Measurements from ENCODE around the gene FAM163B. TPM values are rescaled to one million over a fixed set of nuclear protein-coding genes. Genes with fewer than 3 reads are reported as not detected.

The FAM163B gene
- total and polyA plus RNA-seq, 2 experiments from 2014 or later = 0.35 to 1.0 TPM

DNA sequence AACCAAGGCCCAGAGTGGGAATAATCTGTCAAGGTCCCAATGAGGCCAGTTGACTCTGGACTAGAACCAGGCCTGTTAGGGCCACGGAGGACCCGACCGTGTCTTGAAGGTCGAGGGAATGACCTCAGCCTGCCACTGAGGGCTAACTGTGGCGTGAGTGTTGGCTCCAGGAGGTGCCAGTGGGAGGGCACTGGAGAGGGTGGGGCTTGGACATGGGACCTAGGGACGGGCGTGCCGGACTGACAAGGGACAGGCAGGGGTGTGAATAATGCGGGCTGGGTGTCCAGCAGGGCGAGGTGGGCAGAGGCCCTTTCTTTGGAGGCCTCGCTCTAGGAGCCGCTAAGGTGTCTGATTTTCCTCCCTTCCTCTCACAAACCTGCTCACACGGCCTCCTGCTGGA, 67.2 kb downstream of the FAM163B start:
- H3K27me3 ChIP-seq = no peaks in the 10 kb centered on the region
- no peak overlapping the region for H2AFZ ChIP-seq
- H3K4me1 ChIP-seq (ENCODE audit: insufficient read depth) = peaks cover 4% of the 10 kb centered on the region
- no peak for DNase-seq (ENCODE audit: low spot score)
- no peaks in the 10 kb centered on the region for H3K9me2 ChIP-seq (replicated peaks; ENCODE audit: insufficient read depth)
- H3K4me3 ChIP-seq = no peak overlapping the region
- H3K27ac ChIP-seq = no peak overlapping the region
- no peaks in the 10 kb centered on the region for H3K9me3 ChIP-seq (ENCODE audit: low read depth)
- H3K36me3 ChIP-seq (replicated peaks; ENCODE audit: insufficient read depth, low read depth) = no peaks in the 10 kb centered on the region
- TF ChIP-seq EZH2phosphoT487 (IDR thresholded peaks at IDR 0.05; ENCODE audit: low read depth, severe bottlenecking, unreplicated experiment) (no peak), EZH2 (IDR thresholded peaks at IDR 0.05; ENCODE audit: borderline replicate concordance) (no peak)
- TF ChIP-seq, protein P1, sequence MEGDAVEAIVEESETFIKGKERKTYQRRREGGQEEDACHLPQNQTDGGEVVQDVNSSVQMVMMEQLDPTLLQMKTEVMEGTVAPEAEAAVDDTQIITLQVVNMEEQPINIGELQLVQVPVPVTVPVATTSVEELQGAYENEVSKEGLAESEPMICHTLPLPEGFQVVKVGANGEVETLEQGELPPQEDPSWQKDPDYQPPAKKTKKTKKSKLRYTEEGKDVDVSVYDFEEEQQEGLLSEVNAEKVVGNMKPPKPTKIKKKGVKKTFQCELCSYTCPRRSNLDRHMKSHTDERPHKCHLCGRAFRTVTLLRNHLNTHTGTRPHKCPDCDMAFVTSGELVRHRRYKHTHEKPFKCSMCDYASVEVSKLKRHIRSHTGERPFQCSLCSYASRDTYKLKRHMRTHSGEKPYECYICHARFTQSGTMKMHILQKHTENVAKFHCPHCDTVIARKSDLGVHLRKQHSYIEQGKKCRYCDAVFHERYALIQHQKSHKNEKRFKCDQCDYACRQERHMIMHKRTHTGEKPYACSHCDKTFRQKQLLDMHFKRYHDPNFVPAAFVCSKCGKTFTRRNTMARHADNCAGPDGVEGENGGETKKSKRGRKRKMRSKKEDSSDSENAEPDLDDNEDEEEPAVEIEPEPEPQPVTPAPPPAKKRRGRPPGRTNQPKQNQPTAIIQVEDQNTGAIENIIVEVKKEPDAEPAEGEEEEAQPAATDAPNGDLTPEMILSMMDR (IDR thresholded peaks at IDR 0.05; ENCODE audit: poor library complexity) = no peak
- WGBS (ENCODE audit: low lambda C conversion rate, missing lambda C conversion rate) = 98% methylated on average over 12 of the region's 13 CpGs
- H3K4me2 ChIP-seq = no peak overlapping the region
- no peaks in the 10 kb centered on the region for H3K79me2 ChIP-seq
- no peaks in the 10 kb centered on the region for H4K20me1 ChIP-seq (ENCODE audit: insufficient read depth, poor library complexity, severe bottlenecking)

DNA sequence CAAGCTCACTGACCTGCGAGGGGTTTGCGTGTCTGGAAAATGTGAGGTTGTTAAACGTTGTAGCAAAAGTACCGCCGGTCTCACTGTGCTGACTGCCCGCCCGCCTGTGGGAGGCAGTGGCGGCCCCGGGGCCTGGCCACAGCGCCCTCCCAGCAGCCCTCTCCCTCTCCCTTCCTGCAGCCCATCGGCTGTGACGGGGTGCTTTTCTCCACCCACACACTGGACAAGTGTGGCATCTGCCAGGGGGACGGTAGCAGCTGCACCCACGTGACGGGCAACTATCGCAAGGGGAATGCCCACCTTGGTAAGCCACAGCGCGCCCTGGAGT, 68.5 kb downstream of the FAM163B start:
- H3K9me3 ChIP-seq (ENCODE audit: low read depth) = no peaks in the 10 kb centered on the region

DNA sequence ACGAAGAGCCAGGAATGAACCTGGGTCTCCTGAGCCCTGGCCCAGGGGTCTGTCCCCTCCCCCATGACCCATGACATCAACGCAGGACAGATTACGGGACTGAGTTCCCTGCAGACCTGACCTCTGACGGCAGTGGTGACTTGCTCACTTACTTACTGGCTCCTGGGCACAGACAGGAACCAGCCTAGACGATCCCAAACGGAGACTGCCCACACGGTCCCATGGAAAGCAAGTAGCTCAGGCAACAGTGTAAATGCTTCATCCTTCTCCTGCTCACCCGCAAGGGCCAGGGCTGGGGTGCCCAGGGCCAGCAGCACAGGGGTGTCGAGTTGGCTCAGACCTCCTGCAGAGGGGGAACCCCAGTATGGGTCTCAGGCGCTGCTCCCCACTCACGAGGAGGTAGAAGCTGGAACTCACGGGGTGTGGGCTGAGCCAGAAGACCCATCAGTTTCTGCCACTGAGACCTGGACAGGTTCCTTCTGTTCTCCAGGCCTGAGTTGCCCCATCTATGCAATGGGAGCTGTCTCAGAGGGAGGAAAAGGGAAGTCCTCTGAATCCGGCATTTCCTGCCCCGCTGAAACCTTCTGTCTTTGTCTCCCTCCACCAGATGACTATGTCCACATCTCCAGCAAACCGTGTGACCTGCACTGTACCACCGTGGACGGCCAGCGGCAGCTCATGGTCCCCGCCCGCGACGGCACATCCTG, 69.0 kb downstream of the FAM163B start:
- no peak overlapping the region for H3K4me3 ChIP-seq
- DNase-seq (ENCODE audit: low spot score) = no peak
- H3K79me2 ChIP-seq = no peaks in the 10 kb centered on the region
- no peaks in the 10 kb centered on the region for H3K36me3 ChIP-seq (replicated peaks; ENCODE audit: insufficient read depth, low read depth)
- no peak overlapping the region for H3K4me2 ChIP-seq
- H3K4me1 ChIP-seq (ENCODE audit: insufficient read depth) = peaks cover 2% of the 10 kb centered on the region
- H2AFZ ChIP-seq = no peak overlapping the region
- TF ChIP-seq, protein P1 (IDR thresholded peaks at IDR 0.05; ENCODE audit: poor library complexity) = no peak
- TF ChIP-seq EZH2 (IDR thresholded peaks at IDR 0.05; ENCODE audit: borderline replicate concordance) (no peak), EZH2phosphoT487 (IDR thresholded peaks at IDR 0.05; ENCODE audit: low read depth, severe bottlenecking, unreplicated experiment) (no peak)
- WGBS (ENCODE audit: low lambda C conversion rate, missing lambda C conversion rate) = 93% methylated on average over 22 of the region's 22 CpGs
- H3K27ac ChIP-seq = no peak overlapping the region
- no peaks in the 10 kb centered on the region for H4K20me1 ChIP-seq (ENCODE audit: insufficient read depth, poor library complexity, severe bottlenecking)
- H3K9me2 ChIP-seq (replicated peaks; ENCODE audit: insufficient read depth) = no peaks in the 10 kb centered on the region
- no peaks in the 10 kb centered on the region for H3K27me3 ChIP-seq
- no peaks in the 10 kb centered on the region for H3K9me3 ChIP-seq (ENCODE audit: low read depth)

More for the DNA sequence above, 68.5 kb downstream of the FAM163B start:
- no peaks in the 10 kb centered on the region for H3K36me3 ChIP-seq (replicated peaks; ENCODE audit: insufficient read depth, low read depth)
- peaks cover 1% of the 10 kb centered on the region for H3K4me1 ChIP-seq (ENCODE audit: insufficient read depth)
- WGBS (ENCODE audit: low lambda C conversion rate, missing lambda C conversion rate) = 85% methylated on average over 13 of the region's 18 CpGs
- no peak overlapping the region for H3K27ac ChIP-seq
- H3K79me2 ChIP-seq = no peaks in the 10 kb centered on the region
- no peak for DNase-seq (ENCODE audit: low spot score)
- H3K27me3 ChIP-seq = no peaks in the 10 kb centered on the region
- no peaks in the 10 kb centered on the region for H4K20me1 ChIP-seq (ENCODE audit: insufficient read depth, poor library complexity, severe bottlenecking)
- TF ChIP-seq, protein P1 (IDR thresholded peaks at IDR 0.05; ENCODE audit: poor library complexity) = no peak
- TF ChIP-seq EZH2phosphoT487 (IDR thresholded peaks at IDR 0.05; ENCODE audit: low read depth, severe bottlenecking, unreplicated experiment) = no peak
- no peak for TF ChIP-seq EZH2 (IDR thresholded peaks at IDR 0.05; ENCODE audit: borderline replicate concordance)
- no peak overlapping the region for H3K4me3 ChIP-seq
- no peak overlapping the region for H2AFZ ChIP-seq
- H3K9me2 ChIP-seq (replicated peaks; ENCODE audit: insufficient read depth) = no peaks in the 10 kb centered on the region
- H3K4me2 ChIP-seq = no peak overlapping the region

All from hepatocyte (in vitro differentiated cells).